22Rv1 (cell line): Measurements from ENCODE around the gene NXT1.

Experiments used
- CTCF ChIP-seq: fragments of 450-650 bp; IDR thresholded peaks from 2 replicates; pipeline ENCODE4 v1.5.1; 2017; ENCODE audit warnings: mild to moderate bottlenecking
- ZFX ChIP-seq: fragments of 450-650 bp; IDR thresholded peaks from 2 replicates; pipeline ENCODE4 v1.6.1; 2017; ENCODE audit warnings: antibody characterized with exemption, borderline replicate concordance

GRCh38 chr20:23367770-23368169, 17.2 kb downstream of the NXT1 start:
- TF ChIP-seq CTCF: no peak
- TF ChIP-seq ZFX: no peak
